Lower lobe of right lung (tissue), 2 donors: Measurements from ENCODE around the gene IRF2BPL. TPM values are rescaled to one million over a fixed set of nuclear protein-coding genes. Genes with fewer than 3 reads are reported as not detected.

Source experiments
- ATAC-seq, 2 donors: fragments of 200-7000 bp; cut with Tn5 transposase; one replicate each; pipeline ENCODE4 v1.9.1; 2020 to 2022; ENCODE audit warnings: mild to moderate bottlenecking in 2 of 2, moderate library complexity in 2 of 2
- DNase-seq: peaks from one replicate; pipeline ENCODE4 v3.0.0-alpha.2; 2020
- H3K27ac ChIP-seq: fragments of 200-600 bp; one replicate; pipeline ENCODE4 v1.8.0; 2022
- H3K27me3 ChIP-seq: fragments of 200-600 bp; one replicate; pipeline ENCODE4 v1.8.0; 2022; ENCODE audit warnings: low read depth
- H3K36me3 ChIP-seq: fragments of 200-600 bp; one replicate; pipeline ENCODE4 v1.8.0; 2022; ENCODE audit warnings: mild to moderate bottlenecking
- H3K4me1 ChIP-seq: fragments of 200-600 bp; one replicate; pipeline ENCODE4 v1.8.0; 2022
- H3K4me3 ChIP-seq: fragments of 200-600 bp; one replicate; pipeline ENCODE4 v1.8.0; 2022; ENCODE audit warnings: mild to moderate bottlenecking
- H3K9me3 ChIP-seq: fragments of 200-600 bp; one replicate; pipeline ENCODE4 v1.8.0; 2022
- CTCF ChIP-seq: fragments of 200-600 bp; IDR thresholded peaks from one replicate; pipeline ENCODE4 v1.8.0; 2022; ENCODE audit warnings: antibody characterized with exemption, mild to moderate bottlenecking
- intact Hi-C: fragments of 100-400 bp; cut with DNase I; formaldehyde crosslinking; loops from one replicate; pipeline ENCODE4 v1.11.0; 2022
- total RNA-seq: library from RNA; stranded (reverse); fragmentation: NEBNext Ultra II Directional; extraction: Animal tissue kit (Norgen Biotek cat#: 25700); gene quantifications from one replicate; pipeline ENCODE4 v1.2.1, GENCODE V29; 2021
- donor health status: DM: no; HTN: yes; CAD: no; lungs with severe emphysema.

IRF2BPL gene
- total RNA-seq, 1 donor from 2014 or later = 44.3 TPM

GRCh38 chr14:77064521-77065178, 36.1 kb upstream of the IRF2BPL start:
- DNase-seq (no peak), ATAC-seq (no peak)
- Histone ChIP-seq H3K4me3 (no peak overlapping the region), H3K4me1 (peaks cover 22% of the 10 kb centered on the region), H3K36me3 (no peaks in the 10 kb centered on the region), H3K27ac (no peak overlapping the region), H3K9me3 (no peaks in the 10 kb centered on the region), H3K27me3 (no peaks in the 10 kb centered on the region)
- intact Hi-C loops = no loop called here
- no peak for TF ChIP-seq CTCF

DNA sequence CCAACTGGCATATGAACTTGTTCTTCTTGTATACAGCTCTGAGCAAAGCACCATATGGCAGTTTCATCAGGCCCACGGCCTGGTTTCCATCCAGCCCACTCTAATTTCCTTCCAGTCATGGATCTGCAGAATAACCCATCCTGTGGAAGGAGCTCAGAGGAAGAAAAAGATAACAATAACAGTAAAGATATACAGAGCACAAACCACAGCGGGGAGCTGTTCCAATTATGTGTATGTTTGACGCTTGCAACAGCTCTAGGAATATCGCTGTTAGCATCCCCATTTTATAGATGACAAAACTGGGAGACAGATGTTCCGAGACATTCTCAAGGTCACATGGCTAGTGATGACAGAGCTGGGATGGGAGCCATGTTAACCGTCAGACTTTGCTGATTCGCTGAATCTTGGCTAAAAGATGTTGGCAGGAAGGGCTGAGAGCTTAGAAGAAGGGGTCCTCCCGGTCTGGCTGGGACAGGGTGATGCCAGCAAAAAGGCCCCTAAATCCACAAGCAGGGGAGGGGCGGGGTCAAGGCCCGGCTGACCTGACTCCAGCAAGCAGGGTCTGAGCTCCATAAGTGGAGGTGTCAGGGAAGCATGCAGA, 35.2 kb upstream of the IRF2BPL start:
- Histone ChIP-seq H3K9me3 (no peaks in the 10 kb centered on the region), H3K27ac (no peak overlapping the region), H3K36me3 (no peaks in the 10 kb centered on the region), H3K27me3 (no peaks in the 10 kb centered on the region), H3K4me1 (peaks cover 24% of the 10 kb centered on the region), H3K4me3 (no peak overlapping the region)
- DNase-seq (no peak), ATAC-seq (no peak)
- no peak for TF ChIP-seq CTCF
- intact Hi-C loops = no loop called here

- no peak overlapping the region for H3K4me3 ChIP-seq
These were observed 33.8 kb upstream of the IRF2BPL start for GRCh38 chr14:77062261-77062660.

GRCh38 chr14:77061630-77062257, 33.2 kb upstream of the IRF2BPL start:
- no peak for ATAC-seq
- intact Hi-C loops = no loop called here

More at GRCh38 chr14:77062261-77062660, 33.8 kb upstream of the IRF2BPL start:
- no peak for TF ChIP-seq CTCF
- DNase-seq = no peak
- Histone ChIP-seq H3K27me3 (no peaks in the 10 kb centered on the region), H3K4me1 (peaks cover 15% of the 10 kb centered on the region), H3K36me3 (no peaks in the 10 kb centered on the region), H3K27ac (no peak overlapping the region), H3K9me3 (no peaks in the 10 kb centered on the region)
- intact Hi-C loops = no loop called here
- ATAC-seq = no peak

More at GRCh38 chr14:77061630-77062257, 33.2 kb upstream of the IRF2BPL start:
- Histone ChIP-seq H3K4me1 (peaks cover 14% of the 10 kb centered on the region), H3K27ac (no peak overlapping the region), H3K4me3 (no peak overlapping the region), H3K36me3 (no peaks in the 10 kb centered on the region), H3K27me3 (no peaks in the 10 kb centered on the region), H3K9me3 (no peaks in the 10 kb centered on the region)
- no peak for TF ChIP-seq CTCF
- no peak for DNase-seq
